Tibial nerve (tissue), 4 donors: ENCODE results near the gene RIF1. TPM values are rescaled to one million over a fixed set of nuclear protein-coding genes. Genes with fewer than 3 reads are reported as not detected.

Experiments
- DNase-seq, 2 donors: peaks; one replicate each; pipeline ENCODE4 v3.0.0-alpha.2; 2019; ENCODE audit warnings: low spot score in 2 of 2
- H3K27ac ChIP-seq, 4 donors: fragments of 200-600 bp; sonication (generic) in 3 of 4; one replicate each; pipeline ENCODE4 v1.5.1; 2017 to 2019; ENCODE audit warnings: mild to moderate bottlenecking in 1 of 4
- H3K27me3 ChIP-seq, 2 donors: fragments of 200-600 bp; sonication (generic) in 1 of 2; one replicate each; pipeline versions ENCODE4 v1.5.1 to v1.6.0; 2017 to 2019
- H3K36me3 ChIP-seq, 3 donors: fragments of 200-600 bp; sonication (generic); one replicate each; pipeline ENCODE4 v1.5.1; 2018 to 2019
- H3K4me1 ChIP-seq, 4 donors: fragments of 200-600 bp; sonication (generic) in 3 of 4; one replicate each; pipeline ENCODE4 v1.5.1; 2017 to 2019
- H3K4me3 ChIP-seq, 4 donors: fragments of 200-600 bp; sonication (generic) in 3 of 4; one replicate each; pipeline ENCODE4 v1.5.1; 2017 to 2019; ENCODE audit warnings: mild to moderate bottlenecking in 1 of 4, moderate library complexity in 1 of 4
- H3K9me3 ChIP-seq, 4 donors: fragments of 200-600 bp; sonication (generic) in 3 of 4; one replicate each; pipeline ENCODE4 v1.5.1; 2017 to 2019
- CTCF ChIP-seq, 5 experiments: fragments of 200-600 bp in 3 of 5; fragments of 450-650 bp in 2 of 5; sonication (generic) in 3 of 5; IDR thresholded peaks; one replicate each; pipeline ENCODE4 v1.5.1; 2016 to 2019; ENCODE audit warnings: antibody characterized with exemption in 5 of 5, mild to moderate bottlenecking in 3 of 5, moderate library complexity in 2 of 5
- EP300 ChIP-seq, 2 donors: sonication (generic); formaldehyde crosslinking; IDR thresholded peaks; one replicate each; pipeline ENCODE4 v1.6.1; 2017; ENCODE audit warnings: antibody characterized with exemption in 2 of 2, mild to moderate bottlenecking in 1 of 2
- POLR2A ChIP-seq, 2 donors: fragments of 450-650 bp; IDR thresholded peaks; one replicate each; pipeline ENCODE4 v1.6.1; 2017; ENCODE audit warnings: antibody characterized with exemption in 2 of 2, mild to moderate bottlenecking in 2 of 2, moderate library complexity in 2 of 2
- WGBS, 2 donors: methylation state at CpG; one replicate each; pipeline ENCODE4 v1.1.5; 2018; 5-methylcytosine and 5-hydroxymethylcytosine counted together
- small RNA-seq: library from RNA; depleted of rRNA; stranded (forward); fragments of <200 nt; gene quantifications from one replicate; pipeline ENCODE3, GENCODE V24; 2016
- total RNA-seq, 4 donors: library from RNA; depleted of rRNA; stranded (reverse); fragments of >200 nt; gene quantifications; one replicate each; pipeline ENCODE4 v1.1.0, GENCODE V29; 2016

The RIF1 gene
- total RNA-seq, 4 donors from 2014 or later, result 34.3 to 63.1 (median 46.3) TPM

DNA sequence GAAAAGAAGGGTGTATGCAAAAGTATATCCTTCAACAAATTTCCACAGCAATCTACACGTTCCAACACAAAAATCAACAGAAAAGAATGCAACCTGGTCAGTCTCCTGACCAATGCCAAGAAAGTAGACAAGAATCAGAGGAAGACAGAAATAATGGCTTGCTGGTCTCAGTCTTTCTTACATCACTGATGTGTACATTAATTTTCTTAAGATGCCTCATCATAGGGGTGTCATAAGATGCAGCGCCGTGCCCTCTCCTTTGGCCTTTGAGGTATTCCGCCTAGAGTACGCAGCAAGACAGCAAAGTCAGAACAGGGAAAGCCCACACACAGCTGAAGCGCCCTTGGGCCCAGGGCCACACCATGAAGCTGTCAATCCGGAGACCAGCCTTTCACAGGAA, 112.9 kb downstream of the RIF1 start:
- TF ChIP-seq EP300 (IDR thresholded peaks at IDR 0.05) (no peak), POLR2A (IDR thresholded peaks at IDR 0.05) (no peak), CTCF (IDR thresholded peaks at IDR 0.05) (no peak)
- DNase-seq, result no peak
- no peaks in the 10 kb centered on the region for H3K36me3 ChIP-seq
- no peaks in the 10 kb centered on the region for H3K9me3 ChIP-seq
- H3K4me3 ChIP-seq, result no peak overlapping the region
- 91 to 93% methylated on average over 7 of the region's 7 CpGs for WGBS, 2 donors
- H3K27me3 ChIP-seq, result no peaks in the 10 kb centered on the region
- H3K27ac ChIP-seq, result no peak overlapping the region
- H3K4me1 ChIP-seq, result no peaks in the 10 kb centered on the region

DNA sequence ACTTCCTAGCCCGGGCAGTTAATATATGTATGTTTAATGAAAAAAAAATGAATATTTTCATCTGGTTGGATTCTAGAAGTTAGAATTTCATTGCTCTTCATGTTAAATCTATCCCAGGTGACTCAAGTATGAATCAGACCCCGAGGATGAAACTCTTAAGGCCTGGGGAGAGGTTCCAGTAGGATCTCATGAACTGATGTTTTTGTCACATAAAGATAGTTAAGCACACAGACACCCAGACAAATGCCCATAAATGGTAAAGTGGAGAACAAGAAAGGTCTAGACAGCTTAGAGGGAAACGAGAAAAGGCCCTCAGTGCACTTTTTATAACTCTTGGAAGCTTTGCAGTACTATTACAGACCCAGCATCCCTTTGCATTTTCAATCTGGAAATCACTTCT, 114.1 kb downstream of the RIF1 start:
- Histone ChIP-seq H3K27me3 (no peaks in the 10 kb centered on the region), H3K9me3 (no peaks in the 10 kb centered on the region), H3K4me3 (no peak overlapping the region), H3K27ac (no peak overlapping the region), H3K4me1 (no peaks in the 10 kb centered on the region), H3K36me3 (no peaks in the 10 kb centered on the region)
- WGBS, 2 donors, result 76 to 77% methylated on average over 3 of the region's 3 CpGs
- no peak for DNase-seq
- TF ChIP-seq EP300 (IDR thresholded peaks at IDR 0.05) (no peak), POLR2A (IDR thresholded peaks at IDR 0.05) (no peak), CTCF (IDR thresholded peaks at IDR 0.05) (no peak)

- 83 to 84% methylated on average over 8 to 9 of the region's 9 CpGs for WGBS, 2 donors
- Histone ChIP-seq H3K27ac (no peak overlapping the region), H3K4me1 (no peaks in the 10 kb centered on the region), H3K27me3 (no peaks in the 10 kb centered on the region), H3K9me3 (no peaks in the 10 kb centered on the region), H3K36me3 (no peaks in the 10 kb centered on the region), H3K4me3 (no peak overlapping the region)
- DNase-seq, result no peak
- TF ChIP-seq CTCF (IDR thresholded peaks at IDR 0.05), result no peak
These were observed 116.2 kb downstream of the RIF1 start for GRCh38 chr2:151525821-151526373.

DNA sequence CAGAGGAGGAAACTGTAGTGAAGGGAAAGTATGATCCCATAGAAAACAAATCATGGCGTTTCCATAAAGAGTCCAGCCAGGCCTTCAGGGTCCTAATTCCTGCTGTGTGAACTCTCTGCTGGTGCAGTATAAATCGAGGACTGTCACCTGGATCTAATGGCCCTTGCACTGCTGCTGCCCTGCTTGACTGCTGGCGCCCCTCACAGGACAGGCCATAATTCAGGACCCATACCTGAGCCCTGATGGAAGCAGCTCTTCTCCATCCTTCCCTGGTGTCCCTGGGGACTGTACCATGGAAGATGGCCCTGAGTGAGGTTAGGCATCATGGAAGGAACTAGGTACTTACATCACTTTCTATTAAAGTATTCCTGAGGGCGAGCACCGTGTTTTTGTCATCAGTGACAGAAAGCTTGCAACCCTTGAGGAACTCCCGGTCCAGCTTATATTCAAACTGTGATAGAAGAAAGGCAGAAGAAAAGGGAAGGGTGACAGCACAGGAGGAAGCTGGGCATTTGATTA, 116.9 kb downstream of the RIF1 start:
- WGBS, 2 donors, result 91 to 92% methylated on average over 6 of the region's 6 CpGs
- H3K4me1 ChIP-seq, result no peaks in the 10 kb centered on the region
- no peaks in the 10 kb centered on the region for H3K9me3 ChIP-seq
- H3K27me3 ChIP-seq, result no peaks in the 10 kb centered on the region
- H3K27ac ChIP-seq, result no peak overlapping the region
- TF ChIP-seq CTCF (IDR thresholded peaks at IDR 0.05), result no peak
- TF ChIP-seq EP300 (IDR thresholded peaks at IDR 0.05), result no peak
- TF ChIP-seq POLR2A (IDR thresholded peaks at IDR 0.05), result no peak
- no peak overlapping the region for H3K4me3 ChIP-seq
- H3K36me3 ChIP-seq, result no peaks in the 10 kb centered on the region
- DNase-seq, result no peak

Small RNA genes within 50 kb of the gene (small RNA-seq; reads per million reads assigned to genes)
- gene MIR4773-1 (not detected), gene RN7SL124P (not detected)

Other genes starting within 250 kb of the RIF1 start
- gene RBM43, start 148.0 kb upstream of the RIF1 start, total RNA-seq, result 10 to 100 TPM in 3 of 4 donors, 1 to 10 TPM in 1; 6.9 to 13.6 (median 13.2) TPM
- gene NMI, start 120.2 kb upstream of the RIF1 start, total RNA-seq, result 10 to 100 TPM in 2 of 4 donors, 1 to 10 TPM in 2; 6.3 to 13.1 (median 9.7) TPM
- 1 to 10 TPM; 4.8 to 6.7 (median 6.5) TPM for gene TNFAIP6, start 52.3 kb upstream of the RIF1 start, total RNA-seq